T47D (cell line): ENCODE measurements around the gene CCDC24.
A peak's percentile ranks its signal among the peaks of the same experiment; 100 is the strongest.

ENCODE experiments used
- DNase-seq, 2 experiments: peaks; one replicate each; pipeline versions ENCODE4 v3.0.0 to v3.0.0-alpha.2; 2011 to 2012; ENCODE audit warnings: low read depth in 1 of 2, low spot score in 1 of 2
- JUND ChIP-seq: IDR thresholded peaks from 2 replicates; pipeline ENCODE4 v1.6.1; 2012; ENCODE audit warnings: low read depth
- in situ Hi-C: cut with HindIII; loops from 2 replicates; pipeline ENCODE4 v1.10.0; 2016; ENCODE audit warnings: low sequenced_read_pairs, low pct_unique_long_range_greater_than_20kb

Gene CCDC24

DNA sequence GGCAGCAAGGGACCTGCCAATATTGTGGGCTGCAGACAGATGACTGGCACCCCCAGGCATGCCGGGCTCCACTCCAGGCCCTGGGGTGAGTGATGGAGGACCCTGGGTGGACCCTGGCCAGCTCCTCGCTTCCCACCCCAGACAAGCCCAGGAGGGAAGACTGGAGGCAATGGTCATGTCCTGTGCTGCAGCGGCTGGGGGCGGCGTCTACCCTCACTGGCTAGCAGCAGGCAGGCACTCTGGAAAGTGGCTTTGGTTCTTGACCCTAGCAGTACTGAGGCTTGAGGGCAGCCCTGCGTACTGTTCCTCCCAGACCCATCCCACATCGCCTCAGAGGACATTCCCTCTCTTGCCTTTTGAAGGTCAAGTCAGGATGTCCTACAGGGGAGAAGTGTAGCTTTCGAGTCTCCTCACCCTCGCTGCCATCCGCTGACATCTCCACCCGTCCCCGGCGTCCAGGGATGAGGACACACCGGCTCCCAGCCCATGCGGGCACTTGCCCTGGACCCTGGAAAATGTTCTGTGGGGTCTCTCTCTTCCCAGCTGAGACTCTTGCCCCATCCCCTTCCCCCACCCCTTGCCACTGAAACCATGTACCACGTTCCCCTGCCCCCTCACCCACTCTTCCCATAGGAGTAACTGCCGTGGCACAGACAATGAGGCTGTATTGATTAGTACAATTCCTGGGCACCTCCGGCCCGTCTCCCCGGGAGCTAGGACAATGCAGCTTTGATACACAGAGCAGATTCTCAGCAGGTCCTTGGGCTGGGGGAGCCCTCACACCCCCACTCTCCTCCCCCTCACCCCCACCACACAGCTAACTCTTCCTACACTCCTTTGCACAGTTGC, 24.9 kb downstream of the CCDC24 start:
- in situ Hi-C loops, result no loop called here
- no peak for TF ChIP-seq JUND

DNA sequence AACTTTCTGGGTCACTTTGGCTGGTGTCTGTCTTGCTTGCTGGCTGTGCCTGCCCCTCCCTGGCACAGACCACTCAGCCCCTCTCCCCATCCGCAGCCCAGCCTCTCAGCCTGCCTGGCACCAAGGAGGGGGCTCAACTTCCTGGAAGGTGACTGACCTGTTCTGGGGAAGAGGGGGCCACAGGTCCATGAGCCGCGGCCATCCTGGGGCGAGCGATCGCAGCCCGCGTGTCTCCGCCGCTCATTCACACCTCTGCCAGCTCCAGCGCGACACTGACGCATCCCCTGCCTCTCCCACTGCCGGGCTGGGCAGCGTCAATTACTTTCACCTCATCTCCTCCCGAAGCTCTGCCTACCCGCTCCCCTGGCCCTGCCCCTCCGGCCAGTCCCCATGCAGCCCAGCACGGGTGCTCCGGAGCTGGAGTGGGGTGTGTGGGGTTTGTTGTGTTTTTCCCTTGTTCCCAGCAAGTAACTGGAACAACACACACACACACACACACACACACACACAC, 25.5 kb downstream of the CCDC24 start:
- in situ Hi-C loops, result no loop called here
- no peak for TF ChIP-seq JUND
- DNase-seq, result no peak

More for the DNA sequence above, 24.9 kb downstream of the CCDC24 start:
- no peak for DNase-seq

- in situ Hi-C loops, result no loop called here
- no peak for TF ChIP-seq JUND
- no peak for DNase-seq
These were observed 28.1 kb downstream of the CCDC24 start for GRCh38 chr1:44019466-44019948.

DNA sequence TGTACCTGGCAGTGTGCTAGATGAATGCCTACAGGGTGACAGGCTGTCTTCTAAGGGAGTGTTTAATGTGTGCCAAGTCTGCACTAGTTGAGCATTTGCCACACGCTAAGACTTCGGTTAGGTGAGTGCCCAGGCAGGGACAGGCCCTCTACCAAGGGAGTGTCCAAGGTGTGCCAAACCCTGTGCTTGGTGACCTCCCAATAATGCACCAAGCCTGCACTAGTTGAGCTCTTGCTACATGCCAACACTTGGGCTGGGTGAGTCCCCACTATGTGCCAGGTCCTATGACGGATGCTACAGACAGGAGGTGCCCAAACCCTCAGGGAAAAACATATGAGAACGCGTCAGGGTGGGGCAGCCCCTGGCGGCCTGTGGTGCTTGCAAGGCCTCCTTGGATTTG, 29.1 kb downstream of the CCDC24 start:
- TF ChIP-seq JUND, result no peak
- no peak for DNase-seq
- in situ Hi-C loops, result no loop called here

- TF ChIP-seq JUND, result no peak
- in situ Hi-C loops, result no loop called here
- no peak for DNase-seq
These were observed 29.8 kb downstream of the CCDC24 start for GRCh38 chr1:44021156-44021555.

GRCh38 chr1:44021581-44022321, 30.4 kb downstream of the CCDC24 start:
- no peak for TF ChIP-seq JUND
- in situ Hi-C loops, result no loop called here
- no peak for DNase-seq

DNA sequence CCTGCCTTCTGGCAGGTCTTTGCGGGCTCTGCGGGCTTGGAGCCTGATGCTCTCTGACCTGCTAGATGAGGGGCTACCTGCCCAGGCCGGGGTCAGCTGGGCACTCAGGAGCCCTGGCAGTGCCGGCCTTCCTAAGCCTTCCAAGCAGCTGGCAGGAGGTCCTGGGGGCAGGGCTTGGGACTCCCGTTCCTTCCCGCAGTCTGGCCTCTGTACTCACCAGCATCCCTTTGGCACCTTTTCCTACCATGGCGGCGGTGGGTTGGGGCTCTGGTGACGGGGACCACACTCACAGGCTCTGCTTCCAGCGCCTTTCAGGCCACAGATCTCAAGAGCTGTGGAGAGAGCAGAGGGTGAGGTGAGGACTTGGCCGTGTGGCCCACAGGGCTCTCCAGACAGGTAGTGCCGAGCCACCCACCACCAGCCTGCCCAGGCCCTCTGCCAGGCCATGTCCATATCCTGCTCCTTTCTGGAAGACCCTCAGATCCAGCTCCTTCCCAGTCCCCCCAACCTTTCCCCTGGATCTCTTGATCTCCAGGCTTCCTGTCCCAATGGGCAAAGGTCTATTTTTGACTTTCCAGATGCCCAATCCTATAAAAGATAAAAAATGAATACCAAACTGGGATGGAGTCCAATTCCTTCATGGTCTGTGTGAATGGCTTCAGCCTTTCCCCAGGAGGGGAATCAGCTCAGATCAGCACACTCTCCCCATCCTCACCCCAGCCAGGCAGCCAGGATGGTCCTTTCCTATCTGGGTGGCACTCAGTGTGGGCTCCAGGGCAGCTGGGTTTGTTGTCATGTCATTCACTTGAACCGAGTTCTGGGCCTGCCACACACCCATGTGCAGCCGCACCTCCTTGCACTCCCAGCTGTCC, 32.9 kb downstream of the CCDC24 start:
- no peak for TF ChIP-seq JUND
- in situ Hi-C loops, result no loop called here
- DNase-seq, result no peak

DNA sequence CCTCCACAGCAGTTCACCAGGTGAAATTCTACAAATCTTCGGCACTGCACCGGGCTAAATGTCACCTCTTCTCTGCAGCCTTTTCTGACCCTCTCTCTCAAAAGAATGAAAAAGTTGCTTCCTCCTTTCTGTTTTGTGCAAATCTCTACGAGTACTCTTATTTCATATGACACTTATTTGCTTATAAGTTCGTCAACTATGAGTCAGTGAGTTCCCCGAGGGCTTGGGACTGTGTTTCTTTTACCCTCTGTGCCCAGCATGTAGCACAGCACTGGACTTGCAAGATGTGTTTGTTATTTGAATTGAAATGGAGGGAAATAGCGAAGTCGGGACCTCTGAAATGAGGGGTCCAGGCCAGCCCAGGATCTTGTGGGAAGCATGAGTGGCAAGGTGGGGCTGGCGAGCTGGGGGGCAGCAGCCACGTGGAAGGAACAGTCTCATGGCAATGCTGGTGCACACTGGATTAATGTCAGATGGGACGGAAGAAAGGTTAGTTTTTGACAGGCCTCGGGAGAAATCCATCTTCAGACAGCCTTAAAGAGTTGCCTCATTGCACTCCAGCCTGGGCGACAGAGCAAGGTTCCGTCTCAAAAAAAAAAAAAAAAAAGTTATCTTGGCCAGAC, 33.6 kb downstream of the CCDC24 start:
- DNase-seq, result peak in 1 of 2 experiments; percentile 55
- TF ChIP-seq JUND, result no peak
- in situ Hi-C loops, result no loop called here

GRCh38 chr1:44025816-44026215, 34.4 kb downstream of the CCDC24 start:
- in situ Hi-C loops, result no loop called here
- TF ChIP-seq JUND, result no peak
- DNase-seq, result no peak

DNA sequence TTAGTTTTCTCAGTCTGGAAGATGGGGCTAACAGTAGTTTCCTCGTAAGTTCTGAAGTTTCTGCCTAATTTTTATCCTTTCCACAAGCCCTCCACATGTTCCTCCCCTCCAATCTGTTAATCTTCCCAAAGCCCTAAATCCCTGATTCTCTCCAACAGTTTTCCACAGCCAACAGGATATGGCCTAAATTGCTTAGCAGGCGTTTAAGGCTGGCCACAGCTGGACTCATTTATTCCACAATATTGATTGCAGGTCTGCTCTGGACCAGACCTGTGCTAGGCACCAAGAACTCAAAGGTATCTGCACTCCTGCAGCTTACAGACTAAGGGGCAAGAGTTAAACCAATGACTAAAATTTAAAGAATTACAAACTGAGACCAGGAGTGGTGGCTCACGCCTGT, 35.9 kb downstream of the CCDC24 start:
- DNase-seq, result no peak
- in situ Hi-C loops, result no loop called here
- no peak for TF ChIP-seq JUND

DNA sequence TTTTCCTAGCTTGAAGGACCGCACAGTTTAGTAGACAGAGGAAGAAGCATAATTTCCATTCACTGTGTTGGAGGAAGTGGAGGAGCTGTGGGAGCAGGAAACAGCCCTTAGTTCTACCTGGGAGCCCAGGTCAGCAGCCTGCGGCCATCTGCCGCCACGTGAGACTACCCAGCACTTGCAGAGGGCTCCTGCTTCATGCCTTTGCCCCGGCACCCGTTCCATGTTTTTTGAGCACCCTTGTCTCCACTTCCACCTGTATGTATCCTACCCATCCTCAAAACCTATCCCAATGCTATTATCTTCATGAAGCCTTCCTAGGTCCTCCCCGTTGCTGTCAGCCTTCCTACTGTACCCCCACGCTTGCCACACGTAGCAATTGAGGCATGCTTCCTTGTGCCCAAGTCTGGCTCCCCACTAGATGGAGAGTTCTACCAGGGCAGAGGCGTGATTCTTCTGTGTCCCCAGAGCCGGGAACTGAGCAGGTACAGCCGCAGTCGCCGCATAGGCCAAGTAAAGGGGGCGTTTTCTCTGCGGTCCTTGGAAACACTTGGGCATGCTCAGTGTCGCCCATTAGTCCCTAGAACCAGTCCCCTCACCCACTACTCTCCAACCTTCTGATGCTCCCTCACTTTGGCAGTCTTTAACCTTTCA, 38.0 kb downstream of the CCDC24 start:
- TF ChIP-seq JUND, result no peak
- in situ Hi-C loops, result no loop called here
- DNase-seq, result no peak
